HS-5 (cell line): ENCODE measurements around the gene CAMK2D.
"Not testable (repeated sequence)": the region's sequence is repeated elsewhere in the genome, so short reads cannot be mapped to it uniquely, and the experiment has no call there.

Experiments used
- DNase-seq: peaks from one replicate; pipeline ENCODE4 v3.0.0-alpha.2; 2012; ENCODE audit warnings: low read depth

The CAMK2D gene

DNA sequence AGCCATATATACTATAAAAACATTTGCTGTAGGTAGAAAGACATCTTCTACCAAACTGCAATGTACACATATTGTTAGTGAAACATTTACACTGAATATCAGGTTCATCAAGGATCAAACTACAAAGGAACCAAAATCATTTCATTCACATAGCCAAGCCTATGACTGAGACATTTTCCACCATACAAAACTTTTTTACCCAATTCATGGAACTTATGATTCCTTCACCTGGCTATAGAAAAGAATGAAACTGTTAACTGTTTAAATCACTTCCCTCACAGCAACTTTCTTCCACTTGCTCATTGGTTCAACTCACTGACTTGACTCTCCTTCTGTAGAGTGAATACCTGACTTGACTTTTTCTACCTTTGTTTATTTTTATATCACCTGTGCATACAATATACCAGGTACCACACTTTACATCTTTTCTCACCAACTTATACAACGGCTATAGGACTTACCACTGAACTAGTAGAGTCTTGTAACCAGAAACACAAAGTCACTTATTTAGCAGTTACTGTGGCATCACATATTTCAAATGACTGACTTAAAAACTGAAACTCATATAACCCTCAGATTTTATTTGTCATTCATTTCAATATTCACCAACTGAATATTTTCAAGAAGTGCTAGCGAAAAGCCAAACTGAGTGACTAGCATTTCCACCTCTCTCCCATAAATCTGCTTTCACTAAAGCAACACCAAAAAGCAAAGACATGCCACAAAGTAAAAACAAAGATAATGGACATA, 30.9 kb downstream of the CAMK2D start:
- DNase-seq: no peak

DNA sequence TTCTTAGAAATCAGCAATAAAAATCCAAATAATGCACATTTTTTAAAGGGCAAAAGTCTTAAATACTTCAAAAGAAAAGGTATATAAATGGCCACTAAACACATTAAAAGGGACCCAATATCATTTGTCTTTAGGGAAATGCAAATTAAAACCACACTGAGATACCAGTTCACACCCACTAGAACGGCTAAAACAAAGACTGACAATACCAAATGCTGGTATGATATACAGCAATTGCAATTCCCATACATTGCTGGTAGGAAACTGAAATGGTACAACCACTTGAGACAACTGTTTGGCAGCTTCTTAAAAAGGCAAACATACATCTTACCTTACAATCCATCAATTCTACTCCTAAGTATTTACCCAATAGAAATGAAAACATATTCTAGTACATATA, 33.7 kb downstream of the CAMK2D start:
- DNase-seq: no peak

DNA sequence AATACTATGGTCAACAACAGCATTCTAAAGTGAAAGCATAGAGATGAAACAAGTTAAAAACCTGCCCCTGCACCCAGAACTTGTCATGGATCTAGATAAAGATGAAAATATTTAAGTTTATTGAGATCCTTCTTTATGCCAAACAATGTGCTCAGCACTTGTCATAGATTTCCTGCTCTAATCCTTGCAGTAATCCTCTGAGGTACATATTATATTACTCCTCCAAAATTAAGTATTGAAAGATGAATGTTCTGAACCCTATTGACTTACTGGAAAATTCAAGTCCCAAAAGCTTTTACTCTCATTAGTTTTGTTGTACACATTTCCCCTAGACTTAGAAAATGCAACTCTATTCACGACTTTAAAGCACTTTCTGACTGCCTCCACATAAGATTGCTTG, 35.6 kb downstream of the CAMK2D start:
- no peak for DNase-seq

DNA sequence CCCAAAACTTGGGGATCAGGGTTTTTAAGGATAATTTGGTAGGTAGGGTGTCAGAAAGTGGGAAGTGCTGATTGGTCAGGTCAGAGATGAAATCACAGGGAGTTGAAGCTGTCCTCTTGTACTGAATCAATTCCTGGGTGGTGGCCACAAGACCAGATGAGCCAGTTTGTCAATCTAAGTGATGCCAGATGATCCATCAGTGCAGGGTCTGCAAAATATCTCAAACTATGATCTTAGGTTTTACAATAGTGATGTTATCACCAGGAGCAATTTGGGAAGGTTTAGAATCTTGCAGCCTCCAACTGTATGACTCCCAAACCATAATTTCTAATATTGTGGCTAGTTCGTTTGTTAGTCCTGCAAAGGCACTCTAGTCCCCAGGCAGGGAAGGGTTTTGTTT, 43.3 kb downstream of the CAMK2D start:
- DNase-seq: no peak

DNA sequence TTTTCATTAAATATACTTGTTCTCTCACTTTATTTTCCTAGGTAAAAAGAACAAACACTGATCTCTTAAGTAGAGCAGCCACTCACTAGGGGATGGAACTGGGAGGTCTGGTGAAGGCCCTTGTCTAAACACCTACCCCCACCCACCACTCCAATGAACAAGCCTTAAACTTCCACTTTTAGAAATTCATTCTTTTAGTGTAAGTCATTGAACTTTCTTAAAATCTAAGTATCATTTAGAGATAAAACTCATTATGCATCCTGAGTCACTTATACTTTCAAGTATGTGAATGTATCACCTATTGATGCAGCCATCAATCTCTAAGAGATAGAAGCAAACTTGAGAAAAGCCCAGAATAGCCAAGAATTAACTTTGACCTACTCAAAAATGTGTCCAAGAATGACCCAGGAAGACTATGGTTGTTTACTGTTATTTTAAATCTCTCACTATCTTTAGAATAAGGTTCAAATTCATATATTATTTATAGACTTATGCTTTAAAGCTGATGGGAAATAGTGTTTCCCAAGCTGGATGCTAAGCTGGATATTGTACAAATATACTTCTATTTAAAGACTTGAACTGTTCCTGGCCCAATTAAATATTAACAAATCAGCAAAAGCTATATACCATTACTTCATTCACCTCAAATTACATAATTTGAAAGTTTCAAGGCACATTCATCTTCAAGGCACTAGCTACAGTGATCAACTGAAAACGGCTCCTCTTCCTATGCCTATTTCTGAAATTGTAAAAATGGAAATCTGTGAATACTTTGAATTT, 49.5 kb downstream of the CAMK2D start:
- no peak for DNase-seq

DNA sequence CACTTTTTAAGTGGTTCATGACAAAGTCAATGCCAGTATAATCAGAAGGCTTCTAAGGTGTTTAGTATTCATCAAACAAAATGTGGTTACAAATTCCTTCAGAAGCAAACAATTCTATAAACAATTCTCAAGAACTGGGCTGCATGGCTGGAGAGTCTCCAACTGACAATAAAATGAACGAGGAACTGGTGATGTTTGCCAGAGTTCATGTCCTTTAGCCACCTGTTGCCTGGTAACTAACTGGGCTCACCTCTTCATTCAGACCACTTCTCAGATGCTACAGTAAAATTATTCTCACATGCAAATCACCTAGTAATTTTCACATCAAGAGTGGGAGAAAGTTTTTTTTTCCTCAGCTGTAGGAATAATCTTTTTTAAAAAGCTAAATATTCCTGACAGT, 53.3 kb downstream of the CAMK2D start:
- no peak for DNase-seq

DNA sequence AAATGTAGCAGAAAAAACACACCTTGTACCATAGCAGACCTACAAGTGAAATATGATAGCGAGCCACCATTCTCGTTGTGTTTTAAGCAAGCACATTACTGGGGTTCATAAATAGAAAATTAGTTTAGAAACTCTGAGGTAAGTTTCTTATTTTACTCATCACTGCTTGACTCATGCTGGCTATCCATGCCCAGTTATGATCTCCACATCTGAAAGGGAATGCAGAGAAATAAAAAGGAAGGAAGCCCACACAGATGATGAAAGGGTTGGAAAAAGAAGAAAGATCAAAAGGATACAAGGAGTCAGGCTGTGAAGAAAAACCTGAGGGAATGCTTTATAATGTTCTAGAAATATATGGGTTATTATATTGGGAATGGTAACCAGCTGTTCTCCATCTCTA, 54.5 kb downstream of the CAMK2D start:
- DNase-seq: no peak

DNA sequence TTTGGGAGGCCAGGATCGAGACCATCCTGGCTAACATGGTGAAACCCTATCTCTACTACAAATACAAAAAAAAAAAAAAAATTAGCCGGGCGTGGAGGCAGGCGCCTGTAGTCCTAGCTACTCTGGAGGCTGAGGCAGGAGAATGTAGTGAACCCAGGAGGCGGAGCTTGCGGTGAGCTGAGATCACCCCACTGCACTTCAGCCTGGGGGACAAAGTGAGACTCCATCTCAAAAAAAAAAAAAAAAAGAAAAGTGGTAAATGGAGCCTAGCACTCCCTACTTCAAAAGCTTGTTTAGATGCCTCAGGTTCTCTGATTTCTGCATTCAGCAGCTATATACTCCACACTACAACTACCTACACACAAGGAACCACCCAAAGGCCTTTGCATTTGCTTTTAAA, 56.4 kb downstream of the CAMK2D start:
- DNase-seq: not testable (repeated sequence)

DNA sequence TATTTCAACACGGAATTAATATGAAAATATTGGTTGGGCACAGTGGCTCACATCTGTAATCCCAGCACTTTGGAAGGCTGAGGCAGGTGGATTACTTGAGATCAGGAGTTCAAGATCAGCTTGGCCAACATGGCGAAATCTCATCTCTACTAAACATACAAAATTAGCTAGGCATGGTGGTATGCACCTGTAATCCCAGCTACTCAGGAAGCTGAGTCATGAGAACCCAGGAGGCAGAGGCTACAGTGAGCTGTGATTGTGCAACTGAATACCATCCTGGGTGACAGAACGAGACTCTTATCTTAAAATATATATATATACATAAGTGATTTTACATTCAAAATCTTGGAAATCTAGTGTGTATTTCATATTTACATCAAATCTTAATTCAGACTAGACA, 58.9 kb downstream of the CAMK2D start:
- not testable (repeated sequence) for DNase-seq

DNA sequence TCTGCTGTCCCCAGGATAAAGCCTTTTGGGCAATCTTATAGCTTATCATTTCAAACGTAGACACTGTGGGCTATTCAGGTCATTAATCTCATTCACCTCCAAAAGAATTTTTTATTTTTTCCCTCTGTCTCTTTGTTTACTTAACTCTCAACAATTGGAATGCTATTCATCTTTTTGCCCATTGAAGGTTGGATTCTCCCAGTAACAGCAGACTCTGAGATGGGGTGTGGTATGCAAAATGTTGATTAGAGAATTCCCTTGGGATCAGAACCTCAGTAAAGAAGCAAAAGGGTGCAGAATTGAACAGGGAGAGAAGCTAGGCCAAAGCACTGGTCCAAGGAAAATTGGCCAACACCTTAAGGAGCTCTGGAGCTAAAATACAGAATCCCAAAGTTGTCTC, 60.4 kb downstream of the CAMK2D start:
- no peak for DNase-seq

DNA sequence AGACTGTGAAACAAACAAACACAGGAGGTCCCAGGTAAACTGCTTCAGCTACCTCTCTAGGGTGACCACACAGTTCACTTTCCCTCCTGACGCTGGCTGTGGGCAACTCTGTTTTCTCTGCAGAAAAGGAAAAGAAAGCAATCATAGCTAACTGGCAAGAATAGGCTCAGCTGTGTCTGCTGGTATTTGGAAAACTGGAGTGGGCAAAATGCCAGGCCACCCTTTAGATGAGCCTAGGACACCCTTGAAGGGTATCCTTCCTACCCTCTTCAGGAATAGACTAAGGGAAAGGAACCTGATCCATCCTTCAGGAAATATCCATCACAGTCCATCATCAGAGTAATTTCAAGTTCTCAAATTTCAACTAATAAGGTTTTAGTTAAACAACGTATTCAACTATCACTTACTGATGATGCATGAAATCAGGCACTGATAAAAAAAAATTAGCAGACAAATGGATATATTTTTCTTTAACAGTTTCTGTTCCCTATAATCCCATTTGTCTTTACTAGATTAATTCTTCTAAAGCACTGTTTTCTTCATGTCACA, 60.9 kb downstream of the CAMK2D start:
- DNase-seq: no peak

DNA sequence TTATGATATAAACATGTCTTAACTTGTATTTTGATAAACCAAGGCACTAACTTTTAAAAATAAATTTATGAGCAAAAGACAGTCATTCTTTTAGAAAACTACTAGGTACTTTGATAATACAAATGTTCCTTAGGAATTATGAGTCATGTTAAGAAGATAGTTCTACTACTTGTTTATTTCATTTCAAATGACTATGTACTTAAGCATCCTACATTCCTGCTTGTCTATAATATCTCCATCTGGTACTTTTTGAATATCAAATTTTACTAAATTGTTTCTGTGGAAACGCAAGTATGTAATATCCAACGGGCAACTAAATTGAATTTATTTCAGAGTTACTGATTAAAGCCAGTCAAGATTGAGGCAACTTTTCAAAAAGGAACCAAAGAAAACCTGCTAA, 61.8 kb downstream of the CAMK2D start:
- DNase-seq: no peak

DNA sequence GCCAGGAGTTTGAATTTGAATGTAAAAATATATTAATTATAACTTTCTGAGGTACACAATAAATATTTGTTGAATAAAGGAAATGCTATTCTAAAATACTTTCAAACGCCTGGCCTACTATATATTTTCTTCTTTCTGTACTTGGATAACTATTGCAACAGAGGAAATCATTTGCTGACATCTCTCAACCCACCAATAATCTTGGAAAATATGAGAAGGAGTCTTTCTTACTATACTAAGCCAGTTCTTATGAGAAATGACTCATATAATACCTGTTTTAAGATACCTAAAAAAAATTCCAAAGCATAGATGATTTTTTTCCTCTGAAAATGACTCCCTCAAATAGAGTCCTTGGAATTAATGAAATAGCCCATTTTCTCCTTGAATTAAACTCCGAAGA, 64.1 kb downstream of the CAMK2D start:
- DNase-seq: no peak

DNA sequence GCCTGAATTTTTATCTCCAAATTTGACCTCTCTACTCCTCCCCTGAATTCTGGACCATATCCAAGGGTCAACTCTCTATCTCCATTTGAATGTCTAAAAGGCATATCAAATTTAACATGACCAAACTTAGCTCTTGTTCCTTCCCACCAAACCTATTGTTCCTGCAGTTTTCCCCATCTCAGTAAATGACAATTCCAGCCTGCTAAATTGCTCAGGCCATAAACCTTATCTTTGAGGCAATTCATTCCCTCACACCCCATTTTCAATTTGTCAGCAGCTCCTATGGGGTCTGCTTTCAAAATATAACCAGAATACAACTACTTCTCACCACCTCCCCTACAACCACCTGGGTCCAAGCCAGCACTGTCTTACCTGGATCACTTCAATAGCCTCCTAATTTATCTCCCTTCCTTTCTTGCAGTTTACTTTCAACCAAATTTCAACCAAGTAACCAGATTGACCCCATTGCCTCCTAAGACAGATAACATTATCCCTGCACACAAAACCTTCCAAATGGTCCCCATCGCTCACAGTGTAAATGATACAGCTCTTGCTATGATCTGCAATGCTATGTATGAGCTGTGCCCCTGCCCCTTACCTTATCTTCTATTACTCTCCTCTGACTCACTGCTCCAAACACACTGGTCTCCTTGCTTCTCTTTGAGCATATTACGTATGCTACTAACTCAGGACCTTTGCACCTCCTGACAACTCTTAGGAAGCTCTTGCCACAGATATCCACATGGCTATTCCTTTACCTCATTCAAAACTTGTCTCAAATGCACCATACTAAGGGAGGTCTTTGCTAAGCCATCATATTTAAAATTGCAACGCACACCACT, 66.0 kb downstream of the CAMK2D start:
- DNase-seq: no peak

DNA sequence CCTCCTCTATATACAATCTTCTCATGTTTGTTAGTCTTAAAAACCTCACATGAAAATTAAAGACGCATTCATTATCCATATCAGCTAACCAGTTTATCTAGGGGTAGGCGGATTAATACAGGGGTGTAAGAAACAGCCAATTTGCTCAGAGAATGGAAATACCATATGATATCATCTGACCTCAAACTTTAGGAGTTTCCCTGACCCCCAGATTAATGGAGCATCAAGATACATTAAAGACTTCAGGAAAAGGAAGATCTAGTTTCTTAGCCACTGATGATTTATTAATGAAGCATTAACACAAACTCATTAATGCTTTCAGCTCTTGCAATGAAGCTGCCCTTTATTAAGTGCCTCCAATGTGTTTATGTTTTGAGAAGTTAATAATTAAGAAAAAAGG, 67.5 kb downstream of the CAMK2D start:
- no peak for DNase-seq

DNA sequence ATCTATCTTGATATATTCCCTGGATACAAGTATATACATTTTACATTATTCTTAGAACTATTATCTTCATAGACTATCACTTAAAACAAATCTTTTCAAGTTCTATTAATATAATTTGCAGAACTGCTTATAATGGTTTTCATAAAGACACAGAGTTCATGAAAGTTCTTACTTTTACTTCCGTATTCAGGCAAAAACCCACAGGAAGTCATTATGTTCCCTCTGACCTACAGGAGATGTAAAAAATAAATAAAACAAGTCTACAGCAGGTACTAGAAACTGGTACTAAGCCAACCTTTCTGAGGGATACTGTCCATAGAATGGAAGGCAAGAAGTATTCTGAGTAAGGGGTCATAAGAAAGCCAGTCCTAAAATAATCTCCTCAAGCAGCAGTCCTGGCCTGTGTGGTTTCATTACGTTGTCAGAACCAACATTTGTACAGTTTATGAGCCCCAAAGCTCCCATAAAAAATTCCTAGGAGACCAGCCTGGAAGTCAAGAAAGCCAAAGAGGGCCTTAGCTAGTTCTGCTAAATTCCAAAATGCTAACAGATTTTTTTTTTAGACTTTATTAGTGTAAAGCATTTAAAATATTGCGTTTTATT, 68.6 kb downstream of the CAMK2D start:
- no peak for DNase-seq

DNA sequence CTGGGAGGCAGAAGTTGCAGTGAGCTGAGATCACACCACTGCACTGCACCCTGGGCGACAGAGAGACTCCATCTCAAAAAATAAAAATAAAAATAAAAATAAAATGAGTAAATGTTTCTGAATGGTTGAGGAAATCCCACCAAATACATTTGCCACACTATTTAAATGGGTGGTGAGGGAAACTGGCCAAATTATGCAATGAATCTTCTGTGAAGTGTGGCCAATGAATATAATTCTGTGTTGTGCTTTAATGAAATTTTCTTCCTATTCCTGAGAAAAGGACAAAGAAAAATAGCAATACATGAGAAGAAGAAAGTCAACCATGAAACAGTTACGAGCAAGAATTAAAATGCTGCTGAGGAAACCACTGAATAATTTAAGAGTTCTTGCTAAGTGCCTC, 69.9 kb downstream of the CAMK2D start:
- DNase-seq: no peak

DNA sequence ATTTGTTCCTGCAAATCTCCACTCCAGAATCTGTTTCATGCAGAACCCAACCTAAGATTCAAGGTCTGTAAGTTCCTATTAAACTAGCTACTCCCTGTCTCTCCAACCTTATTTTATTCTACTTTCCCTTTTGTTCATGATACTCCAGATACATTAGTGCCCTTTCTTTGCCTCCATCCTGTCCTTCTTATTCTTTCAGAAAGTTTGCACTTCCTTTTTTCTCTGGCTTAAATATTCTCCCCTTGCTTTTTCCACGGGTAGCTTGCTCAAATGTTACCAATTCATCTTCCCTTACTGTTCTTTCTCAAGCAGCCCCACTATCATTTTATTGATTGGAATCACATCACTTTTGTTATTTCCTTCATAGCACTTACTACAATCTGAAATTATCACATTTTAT, 72.1 kb downstream of the CAMK2D start:
- DNase-seq: no peak

DNA sequence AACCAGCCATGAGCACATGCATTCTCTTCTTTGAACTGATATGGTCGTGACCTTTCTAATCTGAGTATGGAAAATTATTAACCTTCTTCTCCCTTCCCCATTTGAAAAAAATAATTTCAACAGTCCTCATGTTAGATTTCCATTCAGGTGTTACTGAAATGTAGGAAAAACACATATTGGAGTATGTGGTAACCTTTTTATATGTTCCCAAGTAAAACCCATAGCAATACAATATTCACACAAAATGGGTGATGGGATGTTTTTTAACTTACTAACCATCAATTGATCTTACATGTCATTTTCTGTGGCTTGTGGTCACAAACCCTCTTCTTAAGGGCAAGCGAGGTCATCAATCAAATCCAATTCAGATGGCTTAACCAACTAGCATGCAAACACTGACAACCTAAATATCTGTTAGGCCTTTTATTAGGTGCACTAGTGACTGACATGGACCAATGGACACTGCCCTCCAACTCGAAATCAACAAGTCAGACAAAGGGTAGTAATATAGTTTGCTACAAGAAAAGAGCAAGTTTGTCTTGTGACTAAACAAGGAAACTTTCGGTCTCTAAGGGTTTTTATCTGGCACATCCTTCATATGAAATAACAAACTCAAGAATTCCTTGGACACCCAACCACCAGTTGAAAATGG, 74.3 kb downstream of the CAMK2D start:
- no peak for DNase-seq

DNA sequence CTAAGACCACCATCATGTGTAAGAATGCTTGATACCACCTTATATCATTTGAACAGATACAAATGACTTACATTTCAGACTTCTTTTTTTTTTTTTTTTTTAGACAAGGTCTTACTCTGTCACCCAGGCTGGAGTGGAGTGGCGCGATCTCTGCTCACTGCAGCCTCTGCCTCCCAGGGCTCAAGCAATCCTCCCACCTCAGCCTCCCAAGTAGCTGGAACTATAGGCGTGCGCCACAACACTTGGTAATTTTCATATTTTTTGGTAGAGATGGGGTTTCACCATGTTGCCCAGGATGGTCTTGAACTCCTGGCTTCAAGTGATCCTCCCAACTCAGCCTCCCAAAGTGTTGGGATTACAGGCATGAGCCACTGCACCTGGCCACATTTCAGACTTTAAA, 76.4 kb downstream of the CAMK2D start:
- not testable (repeated sequence) for DNase-seq

DNA sequence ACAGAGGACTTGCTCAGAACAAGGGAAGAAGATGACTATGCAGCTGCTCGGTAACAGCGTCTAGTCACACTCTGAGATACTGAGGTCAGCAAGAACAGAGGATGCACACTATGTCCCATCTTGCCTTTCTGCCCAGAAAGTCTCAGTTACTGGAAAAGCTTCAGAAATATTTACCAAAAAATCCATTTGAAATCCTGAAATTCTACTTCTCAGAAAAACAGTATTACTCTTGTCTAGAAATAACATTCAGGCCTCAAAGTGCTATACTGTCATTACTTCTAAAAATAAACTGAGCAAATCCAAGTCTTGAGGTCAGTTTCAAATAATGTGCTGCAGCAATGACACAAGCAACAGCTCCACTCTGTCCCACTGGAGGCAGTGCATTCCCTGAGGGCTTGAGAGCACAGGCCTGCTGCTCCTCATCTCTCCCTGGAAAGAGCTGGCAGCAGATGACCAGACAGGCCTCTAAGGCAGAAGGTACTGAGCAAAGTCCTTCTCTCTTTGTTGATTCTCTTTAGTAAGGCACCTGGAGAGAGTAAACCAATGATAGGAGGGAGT, 76.9 kb downstream of the CAMK2D start:
- DNase-seq: no peak
